ENCODE data around the gene FRRS1.

GRCh38 chr1:99749504-99750347, 16.7 kb downstream of the FRRS1 start:
- TF ChIP-seq CTCF (tag by site-specific recombination; IDR thresholded peaks at IDR 0.05): no peak
- TF ChIP-seq SETDB1 (IDR thresholded peaks at IDR 0.05; ENCODE audit: insufficient read length, low read length): no peak
- TF ChIP-seq ZNF558 (tag by site-specific recombination; IDR thresholded peaks at IDR 0.05): no peak
- no peak for TF ChIP-seq ZNF274 (IDR thresholded peaks at IDR 0.05; ENCODE audit: low read length)
- TF ChIP-seq ZNF274 (tag by site-specific recombination; IDR thresholded peaks at IDR 0.05; ENCODE audit: borderline replicate concordance): no peak
- no peak for TF ChIP-seq YY2 (tag by site-specific recombination; IDR thresholded peaks at IDR 0.05)
- no peak for TF ChIP-seq REST (tag by site-specific recombination; IDR thresholded peaks at IDR 0.05)
- TF ChIP-seq ZNF138 (tag by site-specific recombination; IDR thresholded peaks at IDR 0.05; ENCODE audit: borderline replicate concordance): no peak
- TF ChIP-seq ZNF792 (tag by site-specific recombination; IDR thresholded peaks at IDR 0.05): no peak
- TF ChIP-seq SP3 (tag by site-specific recombination; IDR thresholded peaks at IDR 0.05): no peak
- no peak for TF ChIP-seq ZBTB7A (tag by site-specific recombination; IDR thresholded peaks at IDR 0.05; ENCODE audit: low read depth)
- TF ChIP-seq ZNF354C (tag by site-specific recombination; IDR thresholded peaks at IDR 0.05; ENCODE audit: borderline replicate concordance, low read depth): no peak
- TF ChIP-seq BCL11B (tag by site-specific recombination; IDR thresholded peaks at IDR 0.05; ENCODE audit: low read depth): no peak

All from HEK293 (cell line).